Spinal cord (tissue), 10 donors: ENCODE measurements around the gene EXOC6. TPM values are rescaled to one million over a fixed set of nuclear protein-coding genes. Genes with fewer than 3 reads are reported as not detected.

Experiments used
- DNase-seq, 6 donors: peaks; one replicate each; pipeline versions ENCODE4 v3.0.0 to v3.0.0-alpha.2; 2013 to 2015; ENCODE audit warnings: low spot score in 6 of 6, low read depth in 4 of 6
- H3K27ac ChIP-seq: one replicate; pipeline ENCODE4 v1.5.1; 2013; ENCODE audit warnings: low read depth, low read length, control low read depth
- H3K27me3 ChIP-seq: one replicate; pipeline ENCODE4 v1.6.1; 2013; ENCODE audit warnings: low read length; ENCODE audit not compliant: control insufficient read depth, insufficient read depth
- H3K36me3 ChIP-seq: one replicate; pipeline ENCODE4 v1.6.1; 2013; ENCODE audit warnings: low read length; ENCODE audit not compliant: control insufficient read depth, insufficient read depth
- H3K4me1 ChIP-seq: one replicate; pipeline ENCODE4 v1.6.1; 2013; ENCODE audit warnings: low read length; ENCODE audit not compliant: control insufficient read depth, insufficient read depth
- H3K4me3 ChIP-seq: one replicate; pipeline ENCODE4 v1.5.1; 2013; ENCODE audit warnings: low read depth, low read length, control low read depth
- H3K9me3 ChIP-seq: one replicate; pipeline ENCODE4 v1.6.1; 2013; ENCODE audit warnings: low read length; ENCODE audit not compliant: control insufficient read depth, insufficient read depth
- WGBS: methylation state at CpG from one replicate; pipeline ENCODE4 v1.1.5; 2013; ENCODE audit warnings: missing lambda C conversion rate; ENCODE audit not compliant: insufficient coverage; 5-methylcytosine and 5-hydroxymethylcytosine counted together
- polyA plus RNA-seq, 2 donors: library from polyadenylated mRNA; unstranded; fragments of 120-200 nt; gene quantifications; one replicate each; pipeline ENCODE4 v1.2.1, GENCODE V29; 2013; ENCODE audit not compliant: insufficient read length in 2 of 2
- total RNA-seq, 2 donors: library from RNA; depleted of rRNA in 1 of 2; stranded (reverse); fragments of 120-200 nt in 1 of 2; fragments of >200 nt in 1 of 2; gene quantifications; one replicate each; pipeline versions ENCODE4 v1.2.3 to v1.2.4, GENCODE V29; 2013 to 2014
- donor health status: healthy.

EXOC6 gene
- total and polyA plus RNA-seq, 4 donors = 16.5 to 46.6 (median 21.2) TPM

DNA sequence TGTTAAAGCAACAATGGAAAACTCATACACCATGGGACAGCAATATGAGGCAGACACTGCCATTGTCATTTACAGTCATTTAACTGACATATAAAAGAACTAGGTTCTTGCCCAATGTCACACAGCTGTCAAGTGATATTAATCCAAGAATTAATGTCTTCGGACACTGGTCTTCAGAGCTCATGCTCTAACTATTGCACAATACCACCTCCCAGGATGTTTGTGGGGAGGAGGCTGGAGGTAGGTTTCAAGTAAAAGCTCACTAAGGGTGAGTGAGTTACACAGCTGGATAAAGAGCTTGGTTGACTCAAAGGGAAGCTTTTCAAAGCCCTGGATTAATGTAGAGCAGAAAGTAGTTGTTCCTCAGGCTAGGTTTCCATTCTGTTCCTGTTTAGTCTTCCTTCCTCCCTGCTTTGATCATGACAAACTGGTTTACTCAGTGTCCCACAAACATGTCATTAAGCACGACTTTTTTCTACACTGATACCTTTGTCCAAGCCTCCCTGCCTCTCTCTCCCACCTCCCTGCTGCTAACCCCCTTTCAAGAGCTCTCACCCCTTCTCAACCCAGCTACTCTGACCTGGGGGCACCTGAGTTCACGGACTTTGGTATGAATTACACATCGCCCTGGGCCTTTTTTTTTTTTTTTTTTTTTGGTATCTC, 987 bp upstream of the EXOC6 start:
- 84% methylated on average over 3 of the region's 4 CpGs for WGBS
- no peak for DNase-seq
- no peak overlapping the region for H3K4me3 ChIP-seq
- H3K36me3 ChIP-seq = no peaks in the 10 kb centered on the region
- no peaks in the 10 kb centered on the region for H3K9me3 ChIP-seq
- H3K27me3 ChIP-seq = no peaks in the 10 kb centered on the region
- H3K27ac ChIP-seq = no peak overlapping the region
- peaks cover 6% of the 10 kb centered on the region for H3K4me1 ChIP-seq

GRCh38 chr10:92848037-92848440, 281 bp upstream of the EXOC6 start:
- Histone ChIP-seq H3K4me3 (peak overlapping the region; percentile 81), H3K27me3 (no peaks in the 10 kb centered on the region), H3K9me3 (no peaks in the 10 kb centered on the region), H3K27ac (peak overlapping the region; percentile 73), H3K4me1 (peaks cover 6% of the 10 kb centered on the region), H3K36me3 (no peaks in the 10 kb centered on the region)
- peak in 2 of 6 donors; percentile 7 to 15 for DNase-seq
- under 1% methylated on average over 30 of the region's 32 CpGs for WGBS

DNA sequence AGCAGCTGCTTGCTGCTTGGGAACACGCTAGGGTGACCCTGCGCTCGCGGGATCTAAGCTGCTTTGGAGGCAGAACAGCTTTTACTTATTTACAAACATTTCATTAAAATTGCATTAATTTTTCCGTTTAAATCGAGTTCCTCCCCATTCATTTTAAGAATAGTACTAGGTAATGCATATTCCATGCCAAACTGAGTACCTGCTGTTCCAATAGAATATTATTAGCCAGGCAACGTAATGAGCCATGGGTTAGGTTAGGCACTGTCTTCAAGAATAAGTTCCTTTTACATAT, 860 bp downstream of the EXOC6 start:
- Histone ChIP-seq H3K4me3 (peak overlapping the region; percentile 58), H3K4me1 (peaks cover 6% of the 10 kb centered on the region), H3K9me3 (no peaks in the 10 kb centered on the region), H3K27ac (peak overlapping the region; percentile 78), H3K36me3 (no peaks in the 10 kb centered on the region), H3K27me3 (no peaks in the 10 kb centered on the region)
- WGBS = no CpG with 5 or more reads among the region's 7 CpGs
- peak in 1 of 6 donors; percentile 12 for DNase-seq

DNA sequence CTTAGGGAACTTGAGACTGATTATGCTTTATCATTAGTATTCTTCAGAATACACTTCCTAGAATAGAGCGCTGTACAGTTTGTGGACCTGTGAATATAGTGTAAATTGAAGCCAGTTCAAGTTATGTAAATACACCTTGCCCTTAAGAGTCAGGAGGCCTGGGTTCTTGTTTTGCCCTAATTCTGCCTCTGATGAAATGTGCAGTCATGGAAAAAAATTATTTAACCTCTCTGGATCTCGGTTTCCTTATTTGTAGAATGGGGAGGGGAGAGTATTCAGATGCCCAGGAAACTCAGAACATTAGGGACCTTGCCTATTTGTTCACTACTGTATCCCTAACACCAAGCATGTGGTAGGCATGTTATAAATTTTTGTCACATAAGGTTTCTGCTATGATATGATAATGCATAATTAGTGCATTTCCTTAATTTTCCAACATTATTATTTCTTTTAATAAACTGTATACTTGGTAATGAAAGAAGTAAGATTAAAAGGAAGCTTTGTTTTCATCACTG, 1.3 kb downstream of the EXOC6 start:
- no peak for DNase-seq
- WGBS = no CpG with 5 or more reads among the region's 2 CpGs
- H3K4me3 ChIP-seq = peak overlapping the region; percentile 58

GRCh38 chr10:92850185-92850584, 1.9 kb downstream of the EXOC6 start:
- no peak for DNase-seq
- WGBS = no CpG with 5 or more reads among the region's 2 CpGs
- Histone ChIP-seq H3K36me3 (no peaks in the 10 kb centered on the region), H3K9me3 (no peaks in the 10 kb centered on the region), H3K4me3 (no peak overlapping the region), H3K27ac (no peak overlapping the region), H3K27me3 (no peaks in the 10 kb centered on the region), H3K4me1 (peaks cover 6% of the 10 kb centered on the region)

More for the DNA sequence above, 1.3 kb downstream of the EXOC6 start:
- Histone ChIP-seq H3K9me3 (no peaks in the 10 kb centered on the region), H3K36me3 (no peaks in the 10 kb centered on the region), H3K27ac (no peak overlapping the region), H3K27me3 (no peaks in the 10 kb centered on the region), H3K4me1 (peaks cover 6% of the 10 kb centered on the region)

GRCh38 chr10:92851003-92851402, 2.7 kb downstream of the EXOC6 start:
- H3K27ac ChIP-seq = no peak overlapping the region
- no peak for DNase-seq
- no peaks in the 10 kb centered on the region for H3K27me3 ChIP-seq
- peaks cover 6% of the 10 kb centered on the region for H3K4me1 ChIP-seq
- no peak overlapping the region for H3K4me3 ChIP-seq
- H3K9me3 ChIP-seq = no peaks in the 10 kb centered on the region
- no peaks in the 10 kb centered on the region for H3K36me3 ChIP-seq
- WGBS = no CpG with 5 or more reads among the region's 4 CpGs

DNA sequence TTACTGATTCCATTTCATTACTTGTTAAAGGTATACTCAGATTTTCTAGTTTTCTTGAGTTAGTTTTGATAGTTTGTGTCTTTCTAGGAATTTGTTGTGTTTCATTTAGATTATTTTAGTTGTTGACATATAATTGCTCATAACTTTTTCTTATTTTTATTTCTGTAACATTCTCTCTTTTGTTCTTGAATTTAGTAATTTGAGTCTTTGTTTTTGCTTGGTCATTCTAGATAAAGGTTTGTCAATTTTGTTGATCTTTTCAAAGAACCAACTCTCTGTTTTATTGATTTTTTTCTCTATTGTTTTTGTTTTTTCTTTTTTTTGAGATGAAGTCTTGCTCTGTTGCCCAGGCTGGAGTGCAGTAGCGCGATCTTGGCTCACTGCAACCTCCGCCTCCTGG, 7.2 kb downstream of the EXOC6 start:
- Histone ChIP-seq H3K27ac (no peak overlapping the region), H3K9me3 (peaks cover 12% of the 10 kb centered on the region), H3K4me1 (no peaks in the 10 kb centered on the region), H3K27me3 (no peaks in the 10 kb centered on the region), H3K4me3 (no peak overlapping the region), H3K36me3 (no peaks in the 10 kb centered on the region)
- DNase-seq = no peak
- 93% methylated on average over 3 of the region's 3 CpGs for WGBS

GRCh38 chr10:92857904-92858514, 9.7 kb downstream of the EXOC6 start:
- Histone ChIP-seq H3K4me3 (no peak overlapping the region), H3K27me3 (no peaks in the 10 kb centered on the region), H3K4me1 (no peaks in the 10 kb centered on the region), H3K36me3 (no peaks in the 10 kb centered on the region), H3K27ac (no peak overlapping the region), H3K9me3 (peaks cover 12% of the 10 kb centered on the region)
- WGBS = no CpG with 5 or more reads among the region's 4 CpGs
- DNase-seq = no peak

DNA sequence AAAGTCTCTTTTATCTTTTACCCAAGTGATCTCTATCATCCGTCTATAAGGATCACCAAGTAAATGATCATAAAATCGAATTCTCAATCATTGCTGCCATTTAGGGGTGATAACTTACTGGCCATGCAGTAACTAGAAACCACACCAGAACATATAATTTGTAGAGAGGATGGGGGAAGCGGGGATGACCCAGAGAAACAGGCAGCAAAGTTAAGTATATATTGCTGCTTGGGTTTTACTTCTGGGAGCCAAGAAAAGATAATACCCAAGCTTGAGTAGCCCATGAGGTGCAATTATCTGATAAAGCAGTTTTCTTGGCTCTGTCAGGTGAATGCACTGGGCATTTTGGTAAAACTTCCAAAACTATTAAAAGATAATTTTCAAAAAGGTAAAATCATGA, 18.9 kb downstream of the EXOC6 start:
- H3K27ac ChIP-seq = no peak overlapping the region
- no peaks in the 10 kb centered on the region for H3K4me1 ChIP-seq
- no peaks in the 10 kb centered on the region for H3K27me3 ChIP-seq
- no CpG with 5 or more reads among the region's 3 CpGs for WGBS
- peaks cover 2% of the 10 kb centered on the region for H3K9me3 ChIP-seq
- no peak for DNase-seq
- H3K36me3 ChIP-seq = no peaks in the 10 kb centered on the region
- H3K4me3 ChIP-seq = no peak overlapping the region

DNA sequence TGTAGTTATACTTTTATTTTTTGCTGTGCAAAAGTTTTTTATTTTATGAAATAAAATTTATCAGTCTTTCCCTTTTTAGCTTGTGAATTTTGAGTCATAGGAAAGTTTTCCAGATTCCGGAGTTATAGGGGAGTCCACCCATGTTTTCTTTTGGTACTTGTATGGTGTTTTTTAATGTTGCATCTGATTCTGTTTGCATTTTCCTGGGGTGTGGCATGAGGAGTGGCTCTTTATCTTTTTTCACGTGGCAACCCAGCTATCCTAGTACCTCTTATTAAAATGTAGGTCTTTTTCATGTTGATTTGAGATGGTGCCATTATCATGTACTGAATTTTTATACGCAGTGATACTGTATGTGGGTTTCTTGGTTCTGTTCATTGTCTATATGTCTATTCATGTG, 19.7 kb downstream of the EXOC6 start:
- no peak overlapping the region for H3K27ac ChIP-seq
- DNase-seq = no peak
- WGBS = no CpG with 5 or more reads among the region's 3 CpGs
- H3K36me3 ChIP-seq = no peaks in the 10 kb centered on the region
- H3K9me3 ChIP-seq = peaks cover 2% of the 10 kb centered on the region
- H3K27me3 ChIP-seq = no peaks in the 10 kb centered on the region
- no peaks in the 10 kb centered on the region for H3K4me1 ChIP-seq
- no peak overlapping the region for H3K4me3 ChIP-seq
